OCI-LY3 (cell line): Measurements from ENCODE around the gene CLN3.

Source experiments
- H2AFZ ChIP-seq: fragments of 200-600, 300-600 bp; shearing (Covaris generic); 2 replicates; pipeline ENCODE4 v1.6.0; 2014; ENCODE audit warnings: antibody characterized with exemption, low read depth, low read length
- H3K27ac ChIP-seq: fragments of 200-600, 300-600 bp; sonication (generic); 2 replicates; pipeline ENCODE4 v1.5.1; 2014; ENCODE audit warnings: mild to moderate bottlenecking, low read length, moderate library complexity, mixed read lengths
- H3K27me3 ChIP-seq: fragments of 200-600, 300-600 bp; sonication (generic); 2 replicates; pipeline ENCODE4 v1.6.1; 2014; ENCODE audit warnings: low read depth, low read length, mixed read lengths
- H3K36me3 ChIP-seq: fragments of 200-600, 300-600 bp; sonication (generic); replicated peaks from 2 replicates; pipeline ENCODE3; 2014; ENCODE audit warnings: low read depth, low read length, mixed read lengths
- H3K4me1 ChIP-seq: fragments of 300-600, 200-600 bp; sonication (generic); 2 replicates; pipeline ENCODE4 v1.6.1; 2014; ENCODE audit warnings: low read length, mixed read lengths
- H3K4me2 ChIP-seq: fragments of 200-600, 300-600 bp; sonication (generic); 2 replicates; pipeline ENCODE4 v1.6.1; 2014; ENCODE audit warnings: low read length, mixed read lengths
- H3K4me3 ChIP-seq: fragments of 300-600, 200-600 bp; sonication (generic); 2 replicates; pipeline ENCODE4 v1.5.1; 2014; ENCODE audit warnings: antibody characterized with exemption, mild to moderate bottlenecking, low read length, moderate library complexity
- H3K79me2 ChIP-seq: fragments of 300-600, 200-600 bp; shearing (Covaris generic); 2 replicates; pipeline ENCODE4 v1.6.1; 2014; ENCODE audit warnings: mild to moderate bottlenecking, low read length, mixed read lengths
- H3K9ac ChIP-seq: fragments of 300-600, 200-600 bp; shearing (Covaris generic); 2 replicates; pipeline ENCODE4 v1.6.0; 2014; ENCODE audit warnings: mild to moderate bottlenecking, low read length, moderate library complexity
- H3K9me3 ChIP-seq: fragments of 200-600, 300-600 bp; shearing (Covaris generic); 2 replicates; pipeline ENCODE4 v1.6.1; 2014; ENCODE audit warnings: low read length, mixed read lengths; ENCODE audit not compliant: insufficient read depth
- H4K20me1 ChIP-seq: fragments of 200-600, 300-600 bp; sonication (generic); 2 replicates; pipeline ENCODE4 v1.6.1; 2016; ENCODE audit warnings: low read length, mixed read lengths; ENCODE audit not compliant: insufficient read depth
- EZH2phosphoT487 ChIP-seq: fragments of 200-600 bp; shearing (Covaris generic); IDR thresholded peaks from 2 replicates; pipeline ENCODE4 v1.6.1; 2018; ENCODE audit warnings: antibody characterized with exemption, mixed run types, low read depth
- TF ChIP-seq, protein P1 (sequence below): fragments of 200-600, 300-600 bp; sonication (generic); IDR thresholded peaks from 2 replicates; pipeline ENCODE4 v1.5.1; 2014; ENCODE audit warnings: antibody characterized with exemption, low read length, low read depth

CLN3 gene

GRCh38 chr16:28491970-28492474, at the start of gene CLN3:
Gene CLN3 (minus strand): TSS chr16:28492074. CDS start chr16:28491759, 315 bp downstream.
- peaks cover 29% of the 10 kb centered on the region for H3K4me1 ChIP-seq
- peak within 1 kb of the TSS; percentile 73 for H3K4me2 ChIP-seq
- no peaks in the 10 kb centered on the region for H3K9me3 ChIP-seq
- peaks cover 14% of the 10 kb centered on the region for H3K36me3 ChIP-seq
- TF ChIP-seq, protein P1, sequence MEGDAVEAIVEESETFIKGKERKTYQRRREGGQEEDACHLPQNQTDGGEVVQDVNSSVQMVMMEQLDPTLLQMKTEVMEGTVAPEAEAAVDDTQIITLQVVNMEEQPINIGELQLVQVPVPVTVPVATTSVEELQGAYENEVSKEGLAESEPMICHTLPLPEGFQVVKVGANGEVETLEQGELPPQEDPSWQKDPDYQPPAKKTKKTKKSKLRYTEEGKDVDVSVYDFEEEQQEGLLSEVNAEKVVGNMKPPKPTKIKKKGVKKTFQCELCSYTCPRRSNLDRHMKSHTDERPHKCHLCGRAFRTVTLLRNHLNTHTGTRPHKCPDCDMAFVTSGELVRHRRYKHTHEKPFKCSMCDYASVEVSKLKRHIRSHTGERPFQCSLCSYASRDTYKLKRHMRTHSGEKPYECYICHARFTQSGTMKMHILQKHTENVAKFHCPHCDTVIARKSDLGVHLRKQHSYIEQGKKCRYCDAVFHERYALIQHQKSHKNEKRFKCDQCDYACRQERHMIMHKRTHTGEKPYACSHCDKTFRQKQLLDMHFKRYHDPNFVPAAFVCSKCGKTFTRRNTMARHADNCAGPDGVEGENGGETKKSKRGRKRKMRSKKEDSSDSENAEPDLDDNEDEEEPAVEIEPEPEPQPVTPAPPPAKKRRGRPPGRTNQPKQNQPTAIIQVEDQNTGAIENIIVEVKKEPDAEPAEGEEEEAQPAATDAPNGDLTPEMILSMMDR, result no peak
- TF ChIP-seq EZH2phosphoT487, result no peak
- H3K4me3 ChIP-seq, result peak within 1 kb of the TSS; percentile 84
- no peaks in the 10 kb centered on the region for H3K79me2 ChIP-seq
- H3K27me3 ChIP-seq, result no peaks in the 10 kb centered on the region
- peak within 1 kb of the TSS; percentile 88 for H2AFZ ChIP-seq
- peak within 1 kb of the TSS; percentile 96 for H3K27ac ChIP-seq
- no peaks in the 10 kb centered on the region for H4K20me1 ChIP-seq
- peak within 1 kb of the TSS; percentile 84 for H3K9ac ChIP-seq

DNA sequence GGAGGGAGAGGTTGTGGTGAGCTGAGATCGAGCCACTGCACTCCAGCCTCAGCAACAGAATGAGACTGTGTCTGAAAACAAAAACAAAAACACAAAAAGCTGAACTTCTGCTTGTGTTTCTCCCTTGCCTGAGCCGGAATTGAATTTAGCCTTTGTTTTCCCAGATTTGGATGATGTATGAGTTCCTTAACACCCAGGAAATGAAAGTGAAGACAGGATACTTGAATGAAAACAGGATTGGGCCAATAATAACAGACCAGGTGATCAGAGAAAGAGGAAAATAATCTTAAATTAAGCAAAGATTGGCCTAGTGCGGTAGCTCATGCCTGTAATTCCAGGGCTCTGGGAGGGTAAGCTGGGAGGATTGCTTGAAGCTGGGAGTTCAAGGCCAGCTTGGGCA, 48.5 kb upstream of the CLN3 start:
- Histone ChIP-seq H4K20me1 (no peaks in the 10 kb centered on the region), H3K4me2 (no peak overlapping the region; the same call in 1 of the 2 replicates), H3K27me3 (no peaks in the 10 kb centered on the region), H3K79me2 (no peaks in the 10 kb centered on the region), H3K9ac (no peak overlapping the region), H3K27ac (peak overlapping the region; percentile 25; the same call in 1 of the 2 replicates), H3K9me3 (no peaks in the 10 kb centered on the region), H3K36me3 (no peaks in the 10 kb centered on the region), H3K4me1 (peaks cover 75% of the 10 kb centered on the region), H3K4me3 (no peak overlapping the region), H2AFZ (no peak overlapping the region)
- TF ChIP-seq, protein P1, result no peak
- TF ChIP-seq EZH2phosphoT487, result no peak

DNA sequence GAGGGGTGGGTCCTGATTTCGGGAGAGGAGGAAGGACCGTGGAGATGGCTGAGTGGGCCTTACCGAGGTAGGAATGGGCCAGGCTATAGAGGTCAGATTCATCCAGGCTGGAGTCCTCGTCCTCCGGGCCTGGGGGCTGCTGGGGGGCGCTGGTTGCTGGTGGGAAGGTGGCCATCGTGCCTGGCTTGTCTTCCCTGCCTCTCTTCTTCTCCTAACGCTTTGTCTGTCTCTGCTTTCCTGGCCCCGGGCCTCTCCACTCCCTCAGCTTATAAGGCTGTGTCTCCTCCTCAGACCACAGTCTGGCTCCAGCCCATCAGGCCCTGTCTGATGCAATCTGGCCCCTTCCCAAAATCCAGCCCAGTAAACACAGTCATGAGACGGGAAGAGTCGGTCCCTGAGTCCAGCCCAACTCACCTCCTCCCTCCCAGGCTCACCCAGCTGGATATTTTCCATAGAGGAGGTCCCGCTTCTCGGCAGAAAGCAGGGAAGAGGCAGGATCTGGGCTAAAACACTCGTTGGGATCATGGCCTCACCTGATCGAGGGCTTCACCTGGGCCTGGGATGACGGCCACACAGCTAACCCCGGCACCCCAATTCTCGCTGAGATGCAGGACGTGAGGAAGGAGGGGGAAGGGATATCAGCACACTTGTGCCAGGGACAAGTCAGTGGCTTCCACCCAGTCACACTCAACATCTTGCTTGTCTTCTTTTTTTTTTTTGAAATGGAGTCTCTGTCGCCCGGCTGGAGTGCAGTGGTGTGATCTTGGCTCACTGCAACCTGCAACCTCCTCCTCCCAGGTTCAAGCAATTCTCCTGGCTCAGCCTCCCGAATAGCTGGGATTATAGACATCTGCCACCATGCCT, 47.1 kb upstream of the CLN3 start, which contains the start of gene NUPR1:
NUPR1 (minus strand) TSS at position 242 of the 864 bp plus-strand sequence; CDS start at position 175, 67 bp downstream.
- Histone ChIP-seq H4K20me1 (no peaks in the 10 kb centered on the region), H3K4me1 (peaks cover 72% of the 10 kb centered on the region), H3K79me2 (no peaks in the 10 kb centered on the region), H3K9me3 (no peaks in the 10 kb centered on the region), H3K27ac (peak within 1 kb of the TSS; percentile 41; the same call in 1 of the 2 replicates), H3K9ac (no peak within 1 kb of the TSS), H3K27me3 (no peaks in the 10 kb centered on the region), H3K4me2 (peak within 1 kb of the TSS; percentile 22), H3K36me3 (no peaks in the 10 kb centered on the region), H3K4me3 (no peak within 1 kb of the TSS), H2AFZ (no peak within 1 kb of the TSS)
- TF ChIP-seq EZH2phosphoT487, result no peak
- TF ChIP-seq, protein P1, result no peak
